Measurements from ENCODE around the gene TTLL12.

Gene TTLL12

GRCh38 chr22:43198126-43198525, 11.2 kb upstream of the TTLL12 start:
- Histone ChIP-seq H3K4me1 (ENCODE audit: low read depth, poor library complexity, severe bottlenecking) (no peaks in the 10 kb centered on the region), H3K27ac (no peak overlapping the region), H3K27me3 (ENCODE audit: insufficient read depth, low read depth) (peaks cover 56% of the 10 kb centered on the region), H3K4me3 (IDR thresholded peaks at IDR 0.05; ENCODE audit: insufficient read depth, low read depth, low read length) (no peak overlapping the region), H3K9ac (no peak overlapping the region), H4K20me1 (ENCODE audit: insufficient read depth) (no peaks in the 10 kb centered on the region), H3K79me2 (ENCODE audit: insufficient read depth, low read depth) (no peaks in the 10 kb centered on the region), H3K4me2 (no peak overlapping the region), H2AFZ (ENCODE audit: low read depth) (no peak overlapping the region), H3K36me3 (ENCODE audit: insufficient read depth) (no peaks in the 10 kb centered on the region)
- no peak for TF ChIP-seq CTCF (conservative IDR thresholded peaks at IDR 0.05; ENCODE audit: low read depth, low read length)

GRCh38 chr22:43197271-43197941, 10.5 kb upstream of the TTLL12 start:
- H4K20me1 ChIP-seq (ENCODE audit: insufficient read depth), result no peaks in the 10 kb centered on the region
- peaks cover 50% of the 10 kb centered on the region for H3K27me3 ChIP-seq (ENCODE audit: insufficient read depth, low read depth)
- no peak overlapping the region for H3K4me3 ChIP-seq (IDR thresholded peaks at IDR 0.05; ENCODE audit: insufficient read depth, low read depth, low read length)
- no peaks in the 10 kb centered on the region for H3K36me3 ChIP-seq (ENCODE audit: insufficient read depth)
- no peak for TF ChIP-seq CTCF (conservative IDR thresholded peaks at IDR 0.05; ENCODE audit: low read depth, low read length)
- H3K79me2 ChIP-seq (ENCODE audit: insufficient read depth, low read depth), result no peaks in the 10 kb centered on the region
- H3K9ac ChIP-seq, result no peak overlapping the region
- H3K27ac ChIP-seq, result no peak overlapping the region
- no peak overlapping the region for H3K4me2 ChIP-seq
- no peaks in the 10 kb centered on the region for H3K4me1 ChIP-seq (ENCODE audit: low read depth, poor library complexity, severe bottlenecking)
- no peak overlapping the region for H2AFZ ChIP-seq (ENCODE audit: low read depth)

- Histone ChIP-seq H2AFZ (ENCODE audit: low read depth) (no peak overlapping the region), H3K9ac (no peak overlapping the region), H3K36me3 (ENCODE audit: insufficient read depth) (no peaks in the 10 kb centered on the region), H3K4me1 (ENCODE audit: low read depth, poor library complexity, severe bottlenecking) (peaks cover 6% of the 10 kb centered on the region), H3K4me3 (IDR thresholded peaks at IDR 0.05; ENCODE audit: insufficient read depth, low read depth, low read length) (no peak overlapping the region), H3K27me3 (ENCODE audit: insufficient read depth, low read depth) (peaks cover 25% of the 10 kb centered on the region; the same call in 1 of the 2 replicates), H4K20me1 (ENCODE audit: insufficient read depth) (no peaks in the 10 kb centered on the region), H3K4me2 (no peak overlapping the region), H3K27ac (no peak overlapping the region), H3K79me2 (ENCODE audit: insufficient read depth, low read depth) (no peaks in the 10 kb centered on the region)
- TF ChIP-seq CTCF (conservative IDR thresholded peaks at IDR 0.05; ENCODE audit: low read depth, low read length), result no peak
These were observed 4.9 kb upstream of the TTLL12 start for GRCh38 chr22:43191831-43192230.

- no peak for TF ChIP-seq CTCF (conservative IDR thresholded peaks at IDR 0.05; ENCODE audit: low read depth, low read length)
- Histone ChIP-seq H4K20me1 (ENCODE audit: insufficient read depth) (no peaks in the 10 kb centered on the region), H3K4me2 (no peak overlapping the region), H3K27ac (no peak overlapping the region), H3K4me1 (ENCODE audit: low read depth, poor library complexity, severe bottlenecking) (peaks cover 20% of the 10 kb centered on the region), H2AFZ (ENCODE audit: low read depth) (no peak overlapping the region), H3K27me3 (ENCODE audit: insufficient read depth, low read depth) (peaks cover 10% of the 10 kb centered on the region; the same call in 1 of the 2 replicates), H3K4me3 (IDR thresholded peaks at IDR 0.05; ENCODE audit: insufficient read depth, low read depth, low read length) (no peak overlapping the region), H3K79me2 (ENCODE audit: insufficient read depth, low read depth) (peaks cover 22% of the 10 kb centered on the region), H3K36me3 (ENCODE audit: insufficient read depth) (no peaks in the 10 kb centered on the region), H3K9ac (no peak overlapping the region)
These were observed 2.1 kb upstream of the TTLL12 start for GRCh38 chr22:43188829-43189545.

All from KMS-11 (cell line).